Loucy (cell line): Measurements from ENCODE around the gene PHACTR2.

ENCODE experiments used
- EZH2phosphoT487 ChIP-seq: fragments of 200-600 bp; IDR thresholded peaks from 2 replicates; pipeline ENCODE4 v1.6.1; 2018; ENCODE audit warnings: antibody characterized with exemption, mild to moderate bottlenecking, moderate library complexity, borderline replicate concordance
- TF ChIP-seq, protein P1 (sequence below): fragments of 200-600 bp; sonication (generic); conservative IDR thresholded peaks from 2 replicates; pipeline ENCODE4 v1.5.1; 2014; ENCODE audit warnings: mild to moderate bottlenecking, antibody characterized with exemption, low read length

- TF ChIP-seq, protein P1, sequence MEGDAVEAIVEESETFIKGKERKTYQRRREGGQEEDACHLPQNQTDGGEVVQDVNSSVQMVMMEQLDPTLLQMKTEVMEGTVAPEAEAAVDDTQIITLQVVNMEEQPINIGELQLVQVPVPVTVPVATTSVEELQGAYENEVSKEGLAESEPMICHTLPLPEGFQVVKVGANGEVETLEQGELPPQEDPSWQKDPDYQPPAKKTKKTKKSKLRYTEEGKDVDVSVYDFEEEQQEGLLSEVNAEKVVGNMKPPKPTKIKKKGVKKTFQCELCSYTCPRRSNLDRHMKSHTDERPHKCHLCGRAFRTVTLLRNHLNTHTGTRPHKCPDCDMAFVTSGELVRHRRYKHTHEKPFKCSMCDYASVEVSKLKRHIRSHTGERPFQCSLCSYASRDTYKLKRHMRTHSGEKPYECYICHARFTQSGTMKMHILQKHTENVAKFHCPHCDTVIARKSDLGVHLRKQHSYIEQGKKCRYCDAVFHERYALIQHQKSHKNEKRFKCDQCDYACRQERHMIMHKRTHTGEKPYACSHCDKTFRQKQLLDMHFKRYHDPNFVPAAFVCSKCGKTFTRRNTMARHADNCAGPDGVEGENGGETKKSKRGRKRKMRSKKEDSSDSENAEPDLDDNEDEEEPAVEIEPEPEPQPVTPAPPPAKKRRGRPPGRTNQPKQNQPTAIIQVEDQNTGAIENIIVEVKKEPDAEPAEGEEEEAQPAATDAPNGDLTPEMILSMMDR = no peak
- TF ChIP-seq EZH2phosphoT487 = no peak
These were observed 83.3 kb downstream of the PHACTR2 start for GRCh38 chr6:143761074-143761473.
